Activated CD8-positive, alpha-beta memory T cell treated with anti-CD3 and anti-CD28 coated beads, Interleukin-2, amount 50 U/mL, for 1 hour (primary cell): Measurements from ENCODE around the gene KIF1C.
A peak's percentile ranks its signal among the peaks of the same experiment; 100 is the strongest.
"Not testable (repeated sequence)": the region's sequence is repeated elsewhere in the genome, so short reads cannot be mapped to it uniquely, and the experiment has no call there.

Source experiments
- DNase-seq: peaks from one replicate; pipeline ENCODE4 v3.0.0-alpha.2; 2020; ENCODE audit errors: extremely low read depth

KIF1C gene

GRCh38 chr17:5002121-5002788 lies 4.5 kb downstream of the KIF1C start:
- DNase-seq, result no peak

GRCh38 chr17:5003214-5003867 lies 5.6 kb downstream of the KIF1C start:
- no peak for DNase-seq

GRCh38 chr17:5011928-5012327 lies 14.2 kb downstream of the KIF1C start:
- DNase-seq, result no peak

GRCh38 chr17:5014357-5014756 lies 16.6 kb downstream of the KIF1C start:
- DNase-seq, result no peak

- no peak for DNase-seq
These were observed 21.8 kb downstream of the KIF1C start for GRCh38 chr17:5019475-5019956.

GRCh38 chr17:5020502-5021023 lies 22.8 kb downstream of the KIF1C start:
- DNase-seq, result no peak

GRCh38 chr17:5022171-5022711 lies 24.5 kb downstream of the KIF1C start:
- DNase-seq, result no peak

GRCh38 chr17:5023588-5024147 lies 25.9 kb downstream of the KIF1C start:
- DNase-seq, result no peak

GRCh38 chr17:5024604-5025003 lies 26.9 kb downstream of the KIF1C start:
- DNase-seq, result no peak

- no peak for DNase-seq
These were observed 29.5 kb downstream of the KIF1C start for GRCh38 chr17:5027299-5027698.

GRCh38 chr17:5027916-5028315 lies 30.2 kb downstream of the KIF1C start:
- no peak for DNase-seq

- DNase-seq, result not testable (repeated sequence)
These were observed 32.4 kb downstream of the KIF1C start for GRCh38 chr17:5030168-5030567.

- DNase-seq, result peak; percentile 47
These were observed 33.8 kb downstream of the KIF1C start for GRCh38 chr17:5031365-5032082.

GRCh38 chr17:5032865-5033264 lies 35.1 kb downstream of the KIF1C start:
- no peak for DNase-seq

GRCh38 chr17:5033352-5034015 lies 35.7 kb downstream of the KIF1C start:
- no peak for DNase-seq

- DNase-seq, result no peak
These were observed 36.3 kb downstream of the KIF1C start for GRCh38 chr17:5034063-5034462.

- no peak for DNase-seq
These were observed 36.9 kb downstream of the KIF1C start for GRCh38 chr17:5034651-5035050.

GRCh38 chr17:5035315-5035714 lies 37.6 kb downstream of the KIF1C start, which contains the start of gene SLC52A1:
Gene SLC52A1 (minus strand): TSS chr17:5035426. CDS start chr17:5034606, 820 bp downstream.
- DNase-seq, result no peak

GRCh38 chr17:5042157-5043022 lies 44.6 kb downstream of the KIF1C start:
- no peak for DNase-seq

- DNase-seq, result no peak
These were observed 45.8 kb downstream of the KIF1C start for GRCh38 chr17:5043524-5043923.
